ENCODE results near the gene UTS2B.

DNA sequence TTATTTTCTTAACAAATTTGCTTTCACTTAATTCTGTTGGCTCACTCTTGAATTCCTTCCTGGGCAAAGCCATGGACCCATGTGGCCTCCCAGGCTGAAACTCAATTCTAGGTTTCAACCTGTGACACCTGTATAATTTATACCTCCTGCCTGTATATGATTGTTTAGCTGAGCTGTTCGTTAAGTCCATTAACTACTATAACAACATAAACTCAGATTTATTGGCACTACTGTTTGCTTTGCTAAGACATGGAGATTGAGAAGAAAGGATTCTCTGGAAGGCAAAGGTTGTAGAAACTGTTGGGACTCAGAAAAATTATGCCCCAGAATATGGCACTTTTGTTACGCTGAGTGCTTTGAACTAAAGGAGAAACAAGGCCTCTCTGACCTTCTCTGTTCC lies 27.9 kb downstream of the UTS2B start:
- no peak for TF ChIP-seq RAD21 (conservative IDR thresholded peaks at IDR 0.05)
- no peak for TF ChIP-seq EP300 (conservative IDR thresholded peaks at IDR 0.05; ENCODE audit: poor library complexity, severe bottlenecking)
- no peak for TF ChIP-seq CTCF (IDR thresholded peaks at IDR 0.05; ENCODE audit: poor library complexity, severe bottlenecking)
- no peak for TF ChIP-seq TAF1 (IDR thresholded peaks at IDR 0.05; ENCODE audit: low read depth)
- no peak for TF ChIP-seq POLR2AphosphoS5 (IDR thresholded peaks at IDR 0.05)
- no peak for TF ChIP-seq REST (IDR thresholded peaks at IDR 0.05; ENCODE audit: borderline replicate concordance)
- TF ChIP-seq EZH2 (IDR thresholded peaks at IDR 0.05; ENCODE audit: borderline replicate concordance, insufficient read depth, low read length, poor library complexity, severe bottlenecking) = no peak
- no peak for TF ChIP-seq MXI1 (conservative IDR thresholded peaks at IDR 0.05; ENCODE audit: poor library complexity, severe bottlenecking)
- TF ChIP-seq SMC3 (conservative IDR thresholded peaks at IDR 0.05; ENCODE audit: poor library complexity) = no peak

Measured in neural cell (in vitro differentiated cells).